Neural crest cell (in vitro differentiated cells): Measurements from ENCODE around the gene C11orf52. TPM values are rescaled to one million over a fixed set of nuclear protein-coding genes. Genes with fewer than 3 reads are reported as not detected.

ENCODE experiments used
- DNase-seq: peaks from one replicate; pipeline ENCODE4 v3.0.0; 2021; ENCODE audit warnings: low read depth, mixed read lengths, low spot score
- H3K27ac Mint-ChIP-seq: one replicate; pipeline ENCODE4 v1.8.0; 2021; ENCODE audit warnings: mild to moderate bottlenecking, mixed read lengths; ENCODE audit not compliant: unreplicated experiment
- H3K27me3 Mint-ChIP-seq: 2 replicates; pipeline ENCODE4 v1.8.0; 2021; ENCODE audit warnings: low read depth, mild to moderate bottlenecking, mixed read lengths
- H3K36me3 Mint-ChIP-seq: 2 replicates; pipeline ENCODE4 v1.8.0; 2021; ENCODE audit warnings: low read depth, mild to moderate bottlenecking, mixed read lengths
- H3K4me1 Mint-ChIP-seq: 2 replicates; pipeline ENCODE4 v1.8.0; 2021; ENCODE audit warnings: mixed read lengths
- H3K4me3 Mint-ChIP-seq: one replicate; pipeline ENCODE4 v1.8.0; 2021; ENCODE audit warnings: mild to moderate bottlenecking, mixed read lengths
- H3K9me3 Mint-ChIP-seq: 2 replicates; pipeline ENCODE4 v1.8.0; 2021; ENCODE audit warnings: mixed read lengths
- CTCF ChIP-seq: fragments of 200-600 bp; sonication (generic); conservative IDR thresholded peaks from 2 replicates; pipeline ENCODE4 v1.5.0; 2021; ENCODE audit warnings: antibody characterized with exemption, mild to moderate bottlenecking
- total RNA-seq: library from RNA; stranded (reverse); gene quantifications from 2 replicates; pipeline ENCODE4 v1.2.1, GENCODE V29; 2021

C11orf52 gene
- total RNA-seq, 1 donor from 2014 or later, result not detected

GRCh38 chr11:111947143-111947542, 28.4 kb downstream of the C11orf52 start:
- peaks cover 2% of the 10 kb centered on the region for H3K36me3 Mint-ChIP-seq
- no peak overlapping the region for H3K4me3 Mint-ChIP-seq
- H3K27ac Mint-ChIP-seq, result peak overlapping the region; percentile 50
- peaks cover 5% of the 10 kb centered on the region for H3K4me1 Mint-ChIP-seq
- no peak for DNase-seq
- no peak for TF ChIP-seq CTCF
- no peaks in the 10 kb centered on the region for H3K27me3 Mint-ChIP-seq
- no peaks in the 10 kb centered on the region for H3K9me3 Mint-ChIP-seq

- DNase-seq, result no peak
- Mint-ChIP-seq H3K9me3 (no peaks in the 10 kb centered on the region), H3K4me1 (peaks cover 5% of the 10 kb centered on the region), H3K4me3 (no peak overlapping the region), H3K36me3 (peaks cover 6% of the 10 kb centered on the region), H3K27me3 (no peaks in the 10 kb centered on the region), H3K27ac (no peak overlapping the region)
- TF ChIP-seq CTCF, result no peak
Observed at GRCh38 chr11:111949519-111950426, 31.1 kb downstream of the C11orf52 start.

GRCh38 chr11:111951565-111951964, 32.9 kb downstream of the C11orf52 start:
- H3K9me3 Mint-ChIP-seq, result no peaks in the 10 kb centered on the region
- H3K4me3 Mint-ChIP-seq, result no peak overlapping the region
- H3K4me1 Mint-ChIP-seq, result peaks cover 5% of the 10 kb centered on the region
- H3K27ac Mint-ChIP-seq, result no peak overlapping the region
- peaks cover 6% of the 10 kb centered on the region for H3K36me3 Mint-ChIP-seq
- no peak for DNase-seq
- no peak for TF ChIP-seq CTCF
- no peaks in the 10 kb centered on the region for H3K27me3 Mint-ChIP-seq

GRCh38 chr11:111954154-111954553, 35.4 kb downstream of the C11orf52 start:
- Mint-ChIP-seq H3K4me3 (no peak overlapping the region), H3K27ac (no peak overlapping the region), H3K9me3 (no peaks in the 10 kb centered on the region), H3K36me3 (peaks cover 10% of the 10 kb centered on the region), H3K27me3 (no peaks in the 10 kb centered on the region), H3K4me1 (peaks cover 5% of the 10 kb centered on the region)
- DNase-seq, result no peak
- TF ChIP-seq CTCF, result no peak

GRCh38 chr11:111957663-111958444, 39.1 kb downstream of the C11orf52 start:
- no peak for DNase-seq
- peaks cover 10% of the 10 kb centered on the region for H3K36me3 Mint-ChIP-seq
- H3K4me1 Mint-ChIP-seq, result no peaks in the 10 kb centered on the region
- no peak overlapping the region for H3K4me3 Mint-ChIP-seq
- no peaks in the 10 kb centered on the region for H3K27me3 Mint-ChIP-seq
- no peak for TF ChIP-seq CTCF
- H3K9me3 Mint-ChIP-seq, result no peaks in the 10 kb centered on the region
- H3K27ac Mint-ChIP-seq, result no peak overlapping the region
